Adrenal gland (tissue), 12 donors: ENCODE data around the gene MAP3K12. TPM values are rescaled to one million over a fixed set of nuclear protein-coding genes. Genes with fewer than 3 reads are reported as not detected.

Experiments used
- DNase-seq, 7 donors: peaks; one replicate each; pipeline ENCODE4 v3.0.0-alpha.2; 2019 to 2020
- H3K27ac ChIP-seq, 5 donors: fragments of 200-600 bp; sonication (generic) in 4 of 5; 1 replicate in 3 of 5; 2 replicates in 2 of 5; pipeline versions ENCODE4 v1.5.1 to v1.8.0; 2016 to 2020; ENCODE audit warnings: mild to moderate bottlenecking in 1 of 5
- H3K27me3 ChIP-seq: fragments of 200-600 bp; 2 replicates; pipeline ENCODE4 v1.8.0; 2021
- H3K36me3 ChIP-seq, 2 donors: fragments of 200-600 bp; replicated peaks in 1 of 2; 1 replicate in 1 of 2; 2 replicates in 1 of 2; pipeline versions ENCODE4 v1.5.1 to v1.8.0; 2018 to 2022
- H3K4me1 ChIP-seq, 2 donors: fragments of 200-600 bp; replicated peaks in 1 of 2; 1 replicate in 1 of 2; 2 replicates in 1 of 2; pipeline versions ENCODE4 v1.5.1 to v1.8.0; 2018 to 2021
- H3K4me3 ChIP-seq, 4 donors: fragments of 200-600 bp; sonication (generic) in 3 of 4; one replicate each; pipeline ENCODE4 v1.5.1; 2016 to 2018
- H3K9me3 ChIP-seq, 3 donors: fragments of 200-600 bp; sonication (generic) in 1 of 3; replicated peaks in 1 of 3; 1 replicate in 2 of 3; 2 replicates in 1 of 3; pipeline versions ENCODE4 v1.5.1 to v1.8.0; 2016 to 2021
- POLR2A ChIP-seq, 2 donors: fragments of 450-650 bp; IDR thresholded peaks; one replicate each; pipeline ENCODE4 v1.6.1; 2017; ENCODE audit warnings: antibody characterized with exemption in 2 of 2, mild to moderate bottlenecking in 2 of 2, moderate library complexity in 1 of 2
- WGBS, 4 donors: extraction: QIAGEN DNeasy Blood & Tissue Kit in 2 of 4; methylation state at CpG; one replicate each; pipeline versions ENCODE4 v1.1.5 to v1.1.7; 2013 to 2017; 5-methylcytosine and 5-hydroxymethylcytosine counted together
- intact Hi-C, 2 donors: fragments of 100-400 bp; cut with DNase I; formaldehyde crosslinking; loops; one replicate each; pipeline versions ENCODE4 v1.14.1 to v1.15.0; 2022 to 2023
- polyA plus RNA-seq, 3 donors: library from polyadenylated mRNA; stranded (reverse); fragments of 200-250 nt in 2 of 3; fragments of 350-450 nt in 1 of 3; fragmentation: Illumina TruSeq in 1 of 3; extraction: RNeasy Lipid Tissue Mini Kit (QIAGEN cat#74804) in 1 of 3; gene quantifications; one replicate each; pipeline ENCODE4 v1.2.3, GENCODE V29; 2013 to 2014
- small RNA-seq, 2 donors: library from RNA; depleted of rRNA; stranded (forward); fragments of <200 nt; gene quantifications; one replicate each; pipeline ENCODE3, GENCODE V24; 2016
- total RNA-seq, 9 donors: library from RNA; depleted of rRNA in 4 of 9; stranded (reverse); fragments of >200 nt in 4 of 9; fragments of 120-200 nt in 1 of 9; fragmentation: NEBNext Ultra II Directional in 1 of 9; extraction: Animal tissue kit (Norgen Biotek cat#: 25700) in 1 of 9; gene quantifications; one replicate each; pipeline versions ENCODE4 v1.1.0 to v1.2.4, GENCODE V29; 2013 to 2023
- TF ChIP-seq, protein P1 (sequence below), 6 experiments: fragments of 450-650 bp in 4 of 6; fragments of 200-600 bp in 2 of 6; sonication (generic) in 1 of 6; IDR thresholded peaks; 1 replicate in 5 of 6; 2 replicates in 1 of 6; pipeline versions ENCODE4 v1.5.1 to v1.8.0; 2016 to 2021; ENCODE audit warnings: antibody characterized with exemption in 6 of 6, mild to moderate bottlenecking in 2 of 6, moderate library complexity in 1 of 6
- donor health status: healthy with polysubstance abuse.
- donor health status: Bipolar disorder and iron deficiency.
- donor health status: DM: yes; HTN: yes; CAD: no.
- donor health status: DM: no; HTN: no; CAD: no.
- donor health status: DM: no; HTN: no; CAD: no.
- donor health status: DM: yes; HTN: yes; CAD: no.

MAP3K12 gene
- total and polyA plus RNA-seq, 12 donors, result 6.9 to 85.1 (median 16.9) TPM

- Histone ChIP-seq H3K27ac (no peak overlapping the region), H3K4me3 (no peak overlapping the region), H3K9me3 (no peaks in the 10 kb centered on the region), H3K4me1 (peaks cover 8 to 31% of the 10 kb centered on the region in 2 donors), H3K36me3 (peaks cover 0 to 7% of the 10 kb centered on the region in 2 donors), H3K27me3 (no peaks in the 10 kb centered on the region)
- DNase-seq, result no peak
- 72 to 81% (median 80%) methylated on average over 4 to 7 of the region's 7 CpGs for WGBS, 4 donors
- intact Hi-C loops, result no loop called here
- no peak for TF ChIP-seq POLR2A (IDR thresholded peaks at IDR 0.05)
- TF ChIP-seq, protein P1, sequence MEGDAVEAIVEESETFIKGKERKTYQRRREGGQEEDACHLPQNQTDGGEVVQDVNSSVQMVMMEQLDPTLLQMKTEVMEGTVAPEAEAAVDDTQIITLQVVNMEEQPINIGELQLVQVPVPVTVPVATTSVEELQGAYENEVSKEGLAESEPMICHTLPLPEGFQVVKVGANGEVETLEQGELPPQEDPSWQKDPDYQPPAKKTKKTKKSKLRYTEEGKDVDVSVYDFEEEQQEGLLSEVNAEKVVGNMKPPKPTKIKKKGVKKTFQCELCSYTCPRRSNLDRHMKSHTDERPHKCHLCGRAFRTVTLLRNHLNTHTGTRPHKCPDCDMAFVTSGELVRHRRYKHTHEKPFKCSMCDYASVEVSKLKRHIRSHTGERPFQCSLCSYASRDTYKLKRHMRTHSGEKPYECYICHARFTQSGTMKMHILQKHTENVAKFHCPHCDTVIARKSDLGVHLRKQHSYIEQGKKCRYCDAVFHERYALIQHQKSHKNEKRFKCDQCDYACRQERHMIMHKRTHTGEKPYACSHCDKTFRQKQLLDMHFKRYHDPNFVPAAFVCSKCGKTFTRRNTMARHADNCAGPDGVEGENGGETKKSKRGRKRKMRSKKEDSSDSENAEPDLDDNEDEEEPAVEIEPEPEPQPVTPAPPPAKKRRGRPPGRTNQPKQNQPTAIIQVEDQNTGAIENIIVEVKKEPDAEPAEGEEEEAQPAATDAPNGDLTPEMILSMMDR (IDR thresholded peaks at IDR 0.05), result no peak
Measured at GRCh38 chr12:53431187-53431586, 68.1 kb downstream of the MAP3K12 start.

- intact Hi-C loops, result no loop called here
- H3K36me3 ChIP-seq, result peaks cover 0 to 7% of the 10 kb centered on the region in 2 donors
- no peaks in the 10 kb centered on the region for H3K27me3 ChIP-seq
- no peak for TF ChIP-seq POLR2A (IDR thresholded peaks at IDR 0.05)
- TF ChIP-seq, protein P1 (IDR thresholded peaks at IDR 0.05), result no peak
- WGBS, 4 donors, result 67 to 86% (median 74%) methylated on average over 3 to 5 of the region's 5 CpGs
- peaks cover 9 to 33% of the 10 kb centered on the region in 2 donors for H3K4me1 ChIP-seq
- DNase-seq, result no peak
- H3K27ac ChIP-seq, result no peak overlapping the region
- no peaks in the 10 kb centered on the region for H3K9me3 ChIP-seq
- H3K4me3 ChIP-seq, result no peak overlapping the region
Measured at GRCh38 chr12:53430116-53430515, 69.1 kb downstream of the MAP3K12 start.

Small RNAs within 50 kb of the gene (small RNA-seq; reads per million reads assigned to genes)
- 0 reads per million in 2 donors for gene AC023509.3

Other genes with a start within 250 kb of the MAP3K12 start
- 1 to 10 TPM in 6 of 9 donors, under 1 TPM in 3; 0.69 to 4.2 (median 1.4) TPM for gene ESPL1, start 231.2 kb downstream of the MAP3K12 start, total RNA-seq
- gene ESPL1, start 231.2 kb downstream of the MAP3K12 start, polyA plus RNA-seq, result under 1 TPM; 0.56 to 0.81 (median 0.79) TPM
- 100 to 1,000 TPM; 501 to 976 (median 694) TPM for gene PFDN5, start 203.9 kb downstream of the MAP3K12 start, total RNA-seq
- 1,000 to 10,000 TPM in 2 of 3 donors, 100 to 1,000 TPM in 1; 840 to 2,052 (median 2,012) TPM for gene PFDN5, start 203.9 kb downstream of the MAP3K12 start, polyA plus RNA-seq
- gene MYG1, start 199.8 kb downstream of the MAP3K12 start, total RNA-seq, result 10 to 100 TPM; 56.8 to 94.9 (median 70.2) TPM
- gene MYG1, start 199.8 kb downstream of the MAP3K12 start, polyA plus RNA-seq, result 100 to 1,000 TPM in 2 of 3 donors, 10 to 100 TPM in 1; 45.9 to 240 (median 220) TPM
- gene AAAS, start 177.8 kb downstream of the MAP3K12 start, total RNA-seq, result 100 to 1,000 TPM in 2 of 9 donors, 10 to 100 TPM in 7; 50.1 to 108 (median 74.1) TPM
- gene AAAS, start 177.8 kb downstream of the MAP3K12 start, polyA plus RNA-seq, result 100 to 1,000 TPM in 2 of 3 donors, 10 to 100 TPM in 1; 59.2 to 210 (median 172) TPM
- not detected for gene SP7, start 163.1 kb downstream of the MAP3K12 start, total RNA-seq
- gene SP7, start 163.1 kb downstream of the MAP3K12 start, polyA plus RNA-seq, result under 1 TPM in 1 of 3 donors, not detected in 2; 0.03 TPM
- gene SP1, start 119.3 kb downstream of the MAP3K12 start, total RNA-seq, result 10 to 100 TPM; 34.9 to 90.0 (median 56.3) TPM
- 10 to 100 TPM; 16.3 to 48.8 (median 18.3) TPM for gene SP1, start 119.3 kb downstream of the MAP3K12 start, polyA plus RNA-seq
- 100 to 1,000 TPM in 2 of 9 donors, 10 to 100 TPM in 7; 26.7 to 106 (median 79.8) TPM for gene AMHR2, start 75.6 kb downstream of the MAP3K12 start, total RNA-seq
- gene AMHR2, start 75.6 kb downstream of the MAP3K12 start, polyA plus RNA-seq, result 10 to 100 TPM; 19.8 to 41.2 (median 26.6) TPM
- gene PRR13, start 57.7 kb downstream of the MAP3K12 start, total RNA-seq, result 100 to 1,000 TPM in 7 of 9 donors, 10 to 100 TPM in 2; 68.2 to 233 (median 128) TPM
- 100 to 1,000 TPM; 127 to 407 (median 130) TPM for gene PRR13, start 57.7 kb downstream of the MAP3K12 start, polyA plus RNA-seq
- 1,000 to 10,000 TPM in 2 of 9 donors, 100 to 1,000 TPM in 7; 255 to 1,158 (median 547) TPM for gene PCBP2, start 47.4 kb downstream of the MAP3K12 start, total RNA-seq
- 100 to 1,000 TPM; 521 to 757 (median 545) TPM for gene PCBP2, start 47.4 kb downstream of the MAP3K12 start, polyA plus RNA-seq
- gene TARBP2, start 1.8 kb upstream of the MAP3K12 start, total RNA-seq, result 10 to 100 TPM; 22.6 to 55.2 (median 31.4) TPM
- gene TARBP2, start 1.8 kb upstream of the MAP3K12 start, polyA plus RNA-seq, result 10 to 100 TPM; 14.9 to 72.9 (median 51.7) TPM
- under 1 TPM in 1 of 9 donors, not detected in 8; 0.78 TPM for gene NPFF, start 8.0 kb upstream of the MAP3K12 start, total RNA-seq
- gene NPFF, start 8.0 kb upstream of the MAP3K12 start, polyA plus RNA-seq, result under 1 TPM in 1 of 3 donors, not detected in 2; 0.27 TPM
- gene ATF7, start 126.9 kb upstream of the MAP3K12 start, total RNA-seq, result 10 to 100 TPM; 12.1 to 41.7 (median 27.6) TPM
- gene ATF7, start 126.9 kb upstream of the MAP3K12 start, polyA plus RNA-seq, result 10 to 100 TPM; 13.0 to 31.9 (median 13.5) TPM
- gene ATP5MC2, start 176.6 kb upstream of the MAP3K12 start, total RNA-seq, result 100 to 1,000 TPM; 351 to 546 (median 459) TPM
- 100 to 1,000 TPM; 328 to 658 (median 587) TPM for gene ATP5MC2, start 176.6 kb upstream of the MAP3K12 start, polyA plus RNA-seq
- 100 to 1,000 TPM in 6 of 9 donors, 10 to 100 TPM in 3; 62.2 to 187 (median 136) TPM for gene CALCOCO1, start 228.0 kb upstream of the MAP3K12 start, total RNA-seq
- gene CALCOCO1, start 228.0 kb upstream of the MAP3K12 start, polyA plus RNA-seq, result 100 to 1,000 TPM in 1 of 3 donors, 10 to 100 TPM in 2; 48.0 to 128 (median 85.4) TPM